ENCODE results near the gene PAH.

The PAH gene

DNA sequence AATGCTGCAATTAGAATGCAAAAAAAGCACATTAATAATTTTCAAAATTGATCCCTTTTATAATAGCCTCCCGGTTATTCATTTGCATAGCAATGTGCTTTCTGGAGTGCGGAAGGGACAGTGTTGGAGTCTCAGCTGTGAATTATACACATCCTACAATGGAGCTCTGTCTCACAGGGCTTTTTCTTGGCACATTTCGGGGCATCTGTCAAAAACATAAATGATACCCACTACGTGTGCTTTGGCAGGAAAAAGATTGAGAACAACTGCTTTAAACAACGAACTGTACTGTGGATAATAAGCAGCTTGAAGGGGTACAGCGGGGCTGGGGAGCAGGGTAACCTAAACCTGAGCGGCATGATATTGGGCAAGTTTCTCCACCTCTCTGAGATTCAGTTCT, 123.1 kb downstream of the PAH start:
- Histone ChIP-seq H3K4me3 (no peak overlapping the region), H3K27ac (no peak overlapping the region)
- TF ChIP-seq, protein P1, sequence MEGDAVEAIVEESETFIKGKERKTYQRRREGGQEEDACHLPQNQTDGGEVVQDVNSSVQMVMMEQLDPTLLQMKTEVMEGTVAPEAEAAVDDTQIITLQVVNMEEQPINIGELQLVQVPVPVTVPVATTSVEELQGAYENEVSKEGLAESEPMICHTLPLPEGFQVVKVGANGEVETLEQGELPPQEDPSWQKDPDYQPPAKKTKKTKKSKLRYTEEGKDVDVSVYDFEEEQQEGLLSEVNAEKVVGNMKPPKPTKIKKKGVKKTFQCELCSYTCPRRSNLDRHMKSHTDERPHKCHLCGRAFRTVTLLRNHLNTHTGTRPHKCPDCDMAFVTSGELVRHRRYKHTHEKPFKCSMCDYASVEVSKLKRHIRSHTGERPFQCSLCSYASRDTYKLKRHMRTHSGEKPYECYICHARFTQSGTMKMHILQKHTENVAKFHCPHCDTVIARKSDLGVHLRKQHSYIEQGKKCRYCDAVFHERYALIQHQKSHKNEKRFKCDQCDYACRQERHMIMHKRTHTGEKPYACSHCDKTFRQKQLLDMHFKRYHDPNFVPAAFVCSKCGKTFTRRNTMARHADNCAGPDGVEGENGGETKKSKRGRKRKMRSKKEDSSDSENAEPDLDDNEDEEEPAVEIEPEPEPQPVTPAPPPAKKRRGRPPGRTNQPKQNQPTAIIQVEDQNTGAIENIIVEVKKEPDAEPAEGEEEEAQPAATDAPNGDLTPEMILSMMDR (IDR thresholded peaks at IDR 0.05): no peak
- no peak for DNase-seq (ENCODE audit: low spot score)
